Tibial nerve (tissue), 4 donors: ENCODE measurements around the gene LAMC3.

ENCODE experiments used
- CTCF ChIP-seq, 5 experiments: fragments of 200-600 bp in 3 of 5; fragments of 450-650 bp in 2 of 5; sonication (generic) in 3 of 5; IDR thresholded peaks; one replicate each; pipeline ENCODE4 v1.5.1; 2016 to 2019; ENCODE audit warnings: antibody characterized with exemption in 5 of 5, mild to moderate bottlenecking in 3 of 5, moderate library complexity in 2 of 5
- EP300 ChIP-seq, 2 donors: sonication (generic); formaldehyde crosslinking; IDR thresholded peaks; one replicate each; pipeline ENCODE4 v1.6.1; 2017; ENCODE audit warnings: antibody characterized with exemption in 2 of 2, mild to moderate bottlenecking in 1 of 2
- POLR2A ChIP-seq, 2 donors: fragments of 450-650 bp; IDR thresholded peaks; one replicate each; pipeline ENCODE4 v1.6.1; 2017; ENCODE audit warnings: antibody characterized with exemption in 2 of 2, mild to moderate bottlenecking in 2 of 2, moderate library complexity in 2 of 2

DNA sequence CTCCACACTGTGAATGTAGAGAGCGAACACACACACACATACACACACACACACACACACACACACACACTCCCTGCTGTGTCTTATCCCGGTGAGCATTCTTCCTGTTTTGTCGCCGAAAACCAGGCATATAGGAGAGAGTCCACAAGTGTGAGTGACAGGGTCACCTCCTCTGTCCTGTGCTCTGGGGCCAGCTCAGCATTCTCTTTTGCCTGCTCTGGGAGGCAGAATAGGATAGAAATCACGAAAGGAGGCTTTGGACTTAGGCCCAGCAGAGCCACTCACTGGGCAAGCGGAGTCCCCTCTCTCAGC lies 3.0 kb downstream of the LAMC3 start:
- no peak for TF ChIP-seq CTCF (IDR thresholded peaks at IDR 0.05)
- TF ChIP-seq POLR2A (IDR thresholded peaks at IDR 0.05) = no peak
- TF ChIP-seq EP300 (IDR thresholded peaks at IDR 0.05) = no peak
